HEK293 (cell line): Measurements from ENCODE around the gene PAX2.

Source experiments
- CTCF ChIA-PET: fragments of 350-600 bp; formaldehyde crosslinking; extraction: SDS; loops from one replicate; lab custom pipeline; 2021; ENCODE audit warnings: antibody characterized with exemption; lab: Yijun Ruan, JAX
- POLR2A ChIA-PET: fragments of 300-600 bp; formaldehyde crosslinking; extraction: SDS; loops from one replicate; lab custom pipeline; 2020; ENCODE audit warnings: antibody characterized with exemption, inconsistent platforms; lab: Yijun Ruan, JAX
- H3K27ac ChIP-seq: fragments of 200-500 bp; sonication (Bioruptor generic); 2 replicates; pipeline ENCODE4 v1.5.1; 2014; ENCODE audit warnings: low read depth, low read length, control low read depth, inconsistent platforms; ENCODE audit errors: extremely low read depth
- H3K36me3 ChIP-seq, 2 experiments: fragments of 200-500 bp in 1 of 2; sonication (Bioruptor generic) in 1 of 2; 1 replicate in 1 of 2; 2 replicates in 1 of 2; pipeline ENCODE4 v1.5.1; 2014 to 2017; ENCODE audit warnings: inconsistent platforms in 2 of 2, low read length in 2 of 2; ENCODE audit not compliant: control insufficient read depth in 2 of 2, insufficient read depth in 1 of 2
- H3K4me1 ChIP-seq: fragments of 200-500 bp; sonication (Bioruptor generic); 2 replicates; pipeline ENCODE4 v1.5.1; 2014; ENCODE audit warnings: mild to moderate bottlenecking, low read length, inconsistent platforms; ENCODE audit not compliant: control insufficient read depth, insufficient read depth
- H3K4me3 ChIP-seq: 2 replicates; pipeline ENCODE4 v1.5.1; 2011; ENCODE audit warnings: low read depth, mild to moderate bottlenecking, control low read depth, low read length, moderate library complexity
- H3K9me3 ChIP-seq: fragments of 200-500 bp; sonication (Bioruptor generic); 2 replicates; pipeline ENCODE4 v1.5.1; 2014; ENCODE audit warnings: low read depth, low read length, inconsistent platforms; ENCODE audit not compliant: control insufficient read depth, insufficient read depth
- GLI4 ChIP-seq: fragments of 450-650 bp; formaldehyde crosslinking; IDR thresholded peaks from 2 replicates; pipeline ENCODE4 v1.5.1; 2016; ENCODE audit warnings: missing biosample characterization, missing genetic modification characterization
- GLIS2 ChIP-seq: fragments of 450-650 bp; formaldehyde crosslinking; IDR thresholded peaks from 2 replicates; pipeline ENCODE4 v1.5.1; 2016; ENCODE audit warnings: missing biosample characterization, missing genetic modification characterization
- SCRT2 ChIP-seq: fragments of 450-650 bp; formaldehyde crosslinking; IDR thresholded peaks from 2 replicates; pipeline ENCODE4 v1.5.1; 2016; ENCODE audit warnings: missing biosample characterization, missing genetic modification characterization
- ZNF23 ChIP-seq: fragments of 450-650 bp; formaldehyde crosslinking; IDR thresholded peaks from 2 replicates; pipeline ENCODE4 v1.5.1; 2016; ENCODE audit warnings: missing biosample characterization, missing genetic modification characterization, borderline replicate concordance
- ZNF311 ChIP-seq: fragments of 450-650 bp; formaldehyde crosslinking; IDR thresholded peaks from 2 replicates; pipeline ENCODE4 v1.5.1; 2017; ENCODE audit warnings: missing biosample characterization, missing genetic modification characterization, borderline replicate concordance
- ZNF341 ChIP-seq: fragments of 450-650 bp; formaldehyde crosslinking; IDR thresholded peaks from 2 replicates; pipeline ENCODE4; 2016; ENCODE audit warnings: low read depth, missing biosample characterization, missing genetic modification characterization
- ZNF514 ChIP-seq: fragments of 450-650 bp; formaldehyde crosslinking; IDR thresholded peaks from 2 replicates; pipeline ENCODE4 v1.5.1; 2016; ENCODE audit warnings: missing biosample characterization, missing genetic modification characterization
- ZNF521 ChIP-seq: fragments of 450-650 bp; formaldehyde crosslinking; IDR thresholded peaks from 2 replicates; pipeline ENCODE4 v1.5.1; 2017; ENCODE audit warnings: missing biosample characterization, mild to moderate bottlenecking, missing genetic modification characterization
- ZNF530 ChIP-seq: fragments of 450-650 bp; formaldehyde crosslinking; IDR thresholded peaks from 2 replicates; pipeline ENCODE4 v1.5.1; 2016; ENCODE audit warnings: low read depth, missing biosample characterization, missing genetic modification characterization
- ZNF585B ChIP-seq: fragments of 450-650 bp; formaldehyde crosslinking; IDR thresholded peaks from 2 replicates; pipeline ENCODE4 v1.5.1; 2016; ENCODE audit warnings: missing biosample characterization, missing genetic modification characterization
- ZNF600 ChIP-seq: fragments of 450-650 bp; formaldehyde crosslinking; IDR thresholded peaks from 2 replicates; pipeline ENCODE4 v1.5.1; 2016; ENCODE audit warnings: missing biosample characterization, missing genetic modification characterization
- TF ChIP-seq, protein P1 (sequence below): fragments of 450-650 bp; formaldehyde crosslinking; IDR thresholded peaks from 2 replicates; pipeline ENCODE4 v1.5.1; 2016; ENCODE audit warnings: missing biosample characterization, missing genetic modification characterization
- TF ChIP-seq, protein P2 (sequence below): fragments of 450-650 bp; formaldehyde crosslinking; IDR thresholded peaks from 2 replicates; pipeline ENCODE4 v1.5.1; 2017; ENCODE audit warnings: missing biosample characterization, missing genetic modification characterization
- TF ChIP-seq, protein P3 (sequence below): fragments of 450-650 bp; IDR thresholded peaks from 2 replicates; pipeline ENCODE4 v1.5.1; 2018; ENCODE audit warnings: missing biosample characterization, missing genetic modification characterization
- TF ChIP-seq, protein P4 (sequence below): fragments of 450-650 bp; formaldehyde crosslinking; IDR thresholded peaks from 2 replicates; pipeline ENCODE4 v1.5.1; 2016; ENCODE audit warnings: missing biosample characterization, missing genetic modification characterization
- TF ChIP-seq, protein P5 (sequence below): fragments of 450-650 bp; formaldehyde crosslinking; IDR thresholded peaks from 2 replicates; pipeline ENCODE4 v1.5.1; 2016; ENCODE audit warnings: missing biosample characterization, missing genetic modification characterization

PAX2 gene

DNA sequence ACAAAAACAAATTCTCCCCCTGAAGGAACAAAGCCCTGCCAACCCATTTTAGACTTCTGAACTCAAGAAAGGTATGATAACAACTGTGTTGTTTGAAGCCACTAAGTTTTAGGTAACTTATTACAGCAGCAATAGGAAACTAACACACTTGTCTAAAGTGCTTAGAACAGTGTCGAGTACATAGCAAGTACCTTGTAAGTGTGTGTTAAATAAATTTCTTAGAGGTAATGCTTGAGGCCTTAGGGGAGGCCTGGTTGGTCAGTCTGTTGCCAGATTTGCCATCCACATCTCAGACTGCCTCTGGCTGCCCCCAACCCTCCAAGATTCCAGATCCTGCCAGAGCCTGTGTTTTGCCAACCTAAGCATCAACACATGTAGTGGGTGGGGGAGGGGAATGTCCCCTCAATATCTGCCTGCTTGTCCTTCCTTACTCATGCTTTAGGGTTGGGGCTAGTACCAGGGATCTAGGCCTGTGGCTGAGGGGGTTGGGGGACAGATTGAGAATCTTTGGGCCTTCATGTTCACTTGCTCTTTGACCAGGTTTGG is 27.1 kb upstream of the PAX2 start:
- Histone ChIP-seq H3K4me1 (no peaks in the 10 kb centered on the region), H3K4me3 (no peak overlapping the region), H3K27ac (no peak overlapping the region), H3K36me3 (no peaks in the 10 kb centered on the region)
- CTCF ChIA-PET, result interaction anchor here (0.6 to 1.2 kb wide), 3 partner anchors 10 to 1160 kb away, joined by 3 to 8 read pairs (median 3); no protein-coding TSS in a partner anchor
- TF ChIP-seq ZNF600 (tag by site-specific recombination) (peak; percentile 59; the same call in 1 of the 2 replicates), GLI4 (0 out of 2 replicates have a peak, but pooled peaks have one; percentile 21)
- TF ChIP-seq, protein P1, sequence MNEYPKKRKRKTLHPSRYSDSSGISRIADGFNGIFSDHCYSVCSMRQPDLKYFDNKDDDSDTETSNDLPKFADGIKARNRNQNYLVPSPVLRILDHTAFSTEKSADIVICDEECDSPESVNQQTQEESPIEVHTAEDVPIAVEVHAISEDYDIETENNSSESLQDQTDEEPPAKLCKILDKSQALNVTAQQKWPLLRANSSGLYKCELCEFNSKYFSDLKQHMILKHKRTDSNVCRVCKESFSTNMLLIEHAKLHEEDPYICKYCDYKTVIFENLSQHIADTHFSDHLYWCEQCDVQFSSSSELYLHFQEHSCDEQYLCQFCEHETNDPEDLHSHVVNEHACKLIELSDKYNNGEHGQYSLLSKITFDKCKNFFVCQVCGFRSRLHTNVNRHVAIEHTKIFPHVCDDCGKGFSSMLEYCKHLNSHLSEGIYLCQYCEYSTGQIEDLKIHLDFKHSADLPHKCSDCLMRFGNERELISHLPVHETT (tag by site-specific recombination), result no peak
- TF ChIP-seq, all 188 proteins: peak for 2
- no peaks in the 10 kb centered on the region for H3K9me3 ChIP-seq
- POLR2A ChIA-PET, result no interaction called here

DNA sequence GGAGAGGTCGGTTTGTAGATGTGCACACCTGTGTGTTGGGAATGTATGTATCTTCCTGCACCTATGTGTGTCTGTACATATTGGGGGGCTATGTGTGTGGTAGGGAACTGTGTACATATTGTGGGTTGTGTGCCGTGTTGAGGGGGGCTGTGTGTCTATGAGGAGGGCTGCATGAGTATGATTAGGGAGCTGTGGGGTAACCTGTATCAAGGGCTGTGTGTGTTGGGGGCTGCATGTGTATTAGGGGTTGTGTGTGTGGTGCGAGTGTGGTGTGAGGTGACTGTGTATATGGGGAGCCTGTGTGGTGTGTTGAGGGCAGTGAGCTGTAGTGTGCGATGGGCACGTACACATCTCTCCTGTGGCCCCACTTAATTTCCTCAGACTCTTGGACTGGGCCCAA is 22.2 kb upstream of the PAX2 start:
- ChIA-PET POLR2A (no interaction called here), CTCF (interaction anchor here (0.6 kb wide), 1 partner anchor 27 kb away, joined by 5 read pairs; no protein-coding TSS in a partner anchor)

More for the DNA sequence above, 22.2 kb upstream of the PAX2 start:
- Histone ChIP-seq H3K4me3 (no peak overlapping the region), H3K36me3 (no peaks in the 10 kb centered on the region), H3K27ac (no peak overlapping the region), H3K4me1 (no peaks in the 10 kb centered on the region), H3K9me3 (no peaks in the 10 kb centered on the region)
- TF ChIP-seq, protein P2, sequence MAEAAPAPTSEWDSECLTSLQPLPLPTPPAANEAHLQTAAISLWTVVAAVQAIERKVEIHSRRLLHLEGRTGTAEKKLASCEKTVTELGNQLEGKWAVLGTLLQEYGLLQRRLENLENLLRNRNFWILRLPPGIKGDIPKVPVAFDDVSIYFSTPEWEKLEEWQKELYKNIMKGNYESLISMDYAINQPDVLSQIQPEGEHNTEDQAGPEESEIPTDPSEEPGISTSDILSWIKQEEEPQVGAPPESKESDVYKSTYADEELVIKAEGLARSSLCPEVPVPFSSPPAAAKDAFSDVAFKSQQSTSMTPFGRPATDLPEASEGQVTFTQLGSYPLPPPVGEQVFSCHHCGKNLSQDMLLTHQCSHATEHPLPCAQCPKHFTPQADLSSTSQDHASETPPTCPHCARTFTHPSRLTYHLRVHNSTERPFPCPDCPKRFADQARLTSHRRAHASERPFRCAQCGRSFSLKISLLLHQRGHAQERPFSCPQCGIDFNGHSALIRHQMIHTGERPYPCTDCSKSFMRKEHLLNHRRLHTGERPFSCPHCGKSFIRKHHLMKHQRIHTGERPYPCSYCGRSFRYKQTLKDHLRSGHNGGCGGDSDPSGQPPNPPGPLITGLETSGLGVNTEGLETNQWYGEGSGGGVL, result no peak
- TF ChIP-seq ZNF585B, result no peak
- TF ChIP-seq, protein P3, sequence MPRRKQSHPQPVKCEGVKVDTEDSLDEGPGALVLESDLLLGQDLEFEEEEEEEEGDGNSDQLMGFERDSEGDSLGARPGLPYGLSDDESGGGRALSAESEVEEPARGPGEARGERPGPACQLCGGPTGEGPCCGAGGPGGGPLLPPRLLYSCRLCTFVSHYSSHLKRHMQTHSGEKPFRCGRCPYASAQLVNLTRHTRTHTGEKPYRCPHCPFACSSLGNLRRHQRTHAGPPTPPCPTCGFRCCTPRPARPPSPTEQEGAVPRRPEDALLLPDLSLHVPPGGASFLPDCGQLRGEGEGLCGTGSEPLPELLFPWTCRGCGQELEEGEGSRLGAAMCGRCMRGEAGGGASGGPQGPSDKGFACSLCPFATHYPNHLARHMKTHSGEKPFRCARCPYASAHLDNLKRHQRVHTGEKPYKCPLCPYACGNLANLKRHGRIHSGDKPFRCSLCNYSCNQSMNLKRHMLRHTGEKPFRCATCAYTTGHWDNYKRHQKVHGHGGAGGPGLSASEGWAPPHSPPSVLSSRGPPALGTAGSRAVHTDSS (tag by site-specific recombination), result no peak
- TF ChIP-seq, protein P4, sequence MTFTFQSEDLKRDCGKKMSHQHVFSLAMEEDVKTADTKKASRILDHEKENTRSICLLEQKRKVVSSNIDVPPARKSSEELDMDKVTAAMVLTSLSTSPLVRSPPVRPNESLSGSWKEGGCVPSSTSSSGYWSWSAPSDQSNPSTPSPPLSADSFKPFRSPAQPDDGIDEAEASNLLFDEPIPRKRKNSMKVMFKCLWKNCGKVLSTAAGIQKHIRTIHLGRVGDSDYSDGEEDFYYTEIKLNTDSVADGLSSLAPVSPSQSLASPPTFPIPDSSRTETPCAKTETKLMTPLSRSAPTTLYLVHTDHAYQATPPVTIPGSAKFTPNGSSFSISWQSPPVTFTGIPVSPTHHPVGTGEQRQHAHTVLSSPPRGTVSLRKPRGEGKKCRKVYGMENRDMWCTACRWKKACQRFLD (tag by site-specific recombination), result no peak
- TF ChIP-seq ZNF23, result no peak
- no peak for TF ChIP-seq ZNF341 (tag by site-specific recombination)
- no peak for TF ChIP-seq SCRT2
- TF ChIP-seq ZNF521, result no peak
- TF ChIP-seq, protein P5, sequence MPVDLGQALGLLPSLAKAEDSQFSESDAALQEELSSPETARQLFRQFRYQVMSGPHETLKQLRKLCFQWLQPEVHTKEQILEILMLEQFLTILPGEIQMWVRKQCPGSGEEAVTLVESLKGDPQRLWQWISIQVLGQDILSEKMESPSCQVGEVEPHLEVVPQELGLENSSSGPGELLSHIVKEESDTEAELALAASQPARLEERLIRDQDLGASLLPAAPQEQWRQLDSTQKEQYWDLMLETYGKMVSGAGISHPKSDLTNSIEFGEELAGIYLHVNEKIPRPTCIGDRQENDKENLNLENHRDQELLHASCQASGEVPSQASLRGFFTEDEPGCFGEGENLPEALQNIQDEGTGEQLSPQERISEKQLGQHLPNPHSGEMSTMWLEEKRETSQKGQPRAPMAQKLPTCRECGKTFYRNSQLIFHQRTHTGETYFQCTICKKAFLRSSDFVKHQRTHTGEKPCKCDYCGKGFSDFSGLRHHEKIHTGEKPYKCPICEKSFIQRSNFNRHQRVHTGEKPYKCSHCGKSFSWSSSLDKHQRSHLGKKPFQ (tag by site-specific recombination), result no peak
- TF ChIP-seq, protein P1 (tag by site-specific recombination), result no peak
- no peak for TF ChIP-seq ZNF311 (tag by site-specific recombination)
- no peak for TF ChIP-seq ZNF530 (tag by site-specific recombination)
- no peak for TF ChIP-seq GLIS2
- TF ChIP-seq ZNF514 (tag by site-specific recombination), result no peak
